DMS53 (cell line): ENCODE data around the gene NOSIP.

Experiments used
- DNase-seq: peaks from one replicate; lab custom pipeline; 2025; lab: John Stamatoyannopoulos, UW

Gene NOSIP

GRCh38 chr19:49546825-49547565, 33.4 kb downstream of the NOSIP start:
- DNase-seq, result peak; percentile 93

- DNase-seq, result no peak
Measured at GRCh38 chr19:49544154-49544553, 36.2 kb downstream of the NOSIP start.

- no peak for DNase-seq
Measured at GRCh38 chr19:49543032-49543431, 37.3 kb downstream of the NOSIP start.

DNA sequence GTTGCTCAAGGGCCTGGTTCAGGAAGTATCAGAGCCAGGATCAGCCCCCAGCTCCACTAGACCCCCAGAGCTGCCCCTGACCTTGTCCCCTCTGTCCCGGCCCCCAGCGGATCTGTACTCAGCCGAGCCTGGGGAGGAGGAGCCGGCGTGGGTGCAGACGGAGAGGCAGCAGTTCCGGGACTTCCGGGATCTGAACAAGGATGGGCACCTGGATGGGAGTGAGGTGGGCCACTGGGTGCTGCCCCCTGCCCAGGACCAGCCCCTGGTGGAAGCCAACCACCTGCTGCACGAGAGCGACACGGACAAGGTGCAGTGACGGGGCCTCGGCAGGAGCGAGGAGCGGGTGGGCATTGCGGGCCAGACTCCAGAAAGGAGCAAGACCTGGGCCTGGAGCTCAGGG, 37.9 kb downstream of the NOSIP start:
- DNase-seq, result no peak

GRCh38 chr19:49541914-49542313, 38.4 kb downstream of the NOSIP start:
- DNase-seq, result no peak

GRCh38 chr19:49539192-49539952, 41.0 kb downstream of the NOSIP start:
- DNase-seq, result no peak

GRCh38 chr19:49538643-49539042, 41.7 kb downstream of the NOSIP start:
- no peak for DNase-seq

DNA sequence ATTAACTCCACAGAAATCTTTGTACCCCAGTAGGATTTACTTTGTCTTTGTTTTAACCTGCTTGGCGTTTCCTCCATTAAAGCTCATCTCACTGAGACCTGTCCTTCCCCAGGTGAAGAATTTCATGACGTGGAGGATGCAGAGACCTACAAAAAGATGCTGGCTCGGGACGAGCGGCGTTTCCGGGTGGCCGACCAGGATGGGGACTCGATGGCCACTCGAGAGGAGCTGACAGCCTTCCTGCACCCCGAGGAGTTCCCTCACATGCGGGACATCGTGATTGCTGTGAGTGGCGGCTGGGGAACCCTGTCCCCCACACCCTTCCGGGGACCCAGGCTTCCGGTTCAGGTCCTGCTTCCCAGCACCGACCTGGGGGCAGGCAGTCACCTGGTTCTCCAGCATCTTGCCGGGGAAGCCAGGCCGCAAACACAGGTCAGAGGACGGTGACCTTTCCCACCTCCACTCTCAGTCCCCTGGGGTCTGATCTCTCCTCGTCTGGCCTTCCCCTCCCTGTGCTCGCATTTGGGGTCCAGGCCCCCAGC, 43.4 kb downstream of the NOSIP start:
- DNase-seq, result no peak

GRCh38 chr19:49534632-49535385, 45.5 kb downstream of the NOSIP start:
- no peak for DNase-seq

GRCh38 chr19:49533551-49534488, 46.5 kb downstream of the NOSIP start:
- DNase-seq, result peak; percentile 84

GRCh38 chr19:49530708-49531107, 49.6 kb downstream of the NOSIP start:
- DNase-seq, result no peak

- DNase-seq, result no peak
Measured at GRCh38 chr19:49528211-49528771, 52.1 kb downstream of the NOSIP start.

DNA sequence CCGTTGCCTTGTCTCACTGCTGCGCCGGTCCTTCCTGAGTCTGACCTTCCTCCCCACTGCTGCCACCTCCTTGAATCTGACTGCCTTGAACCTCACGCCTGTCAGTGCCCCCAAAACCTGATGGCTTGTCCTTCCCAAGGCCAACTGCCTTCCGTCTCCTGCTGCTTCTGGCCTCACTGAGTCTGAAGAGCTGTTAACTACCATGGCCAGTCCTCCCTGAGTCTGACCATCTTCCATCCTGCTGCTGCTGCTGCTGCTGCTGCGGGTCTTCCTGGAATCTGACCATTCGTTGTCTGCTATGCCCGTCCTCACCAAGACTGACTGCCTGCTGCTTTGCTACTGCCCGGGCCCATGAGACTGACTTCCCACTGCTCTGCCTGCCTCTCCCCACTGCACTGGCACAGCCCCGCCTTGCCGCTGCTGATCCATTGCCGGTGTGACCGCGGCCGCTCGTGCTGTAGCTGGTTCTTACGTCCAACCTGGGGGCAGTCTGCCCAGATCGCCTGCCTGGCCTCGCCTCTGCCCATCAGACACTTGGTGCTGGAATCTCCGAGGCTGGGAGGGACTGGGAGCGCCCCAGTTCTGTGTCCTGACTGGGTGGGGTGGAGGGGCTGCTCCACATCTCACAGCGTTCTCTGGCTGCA, 55.4 kb downstream of the NOSIP start:
- no peak for DNase-seq

DNA sequence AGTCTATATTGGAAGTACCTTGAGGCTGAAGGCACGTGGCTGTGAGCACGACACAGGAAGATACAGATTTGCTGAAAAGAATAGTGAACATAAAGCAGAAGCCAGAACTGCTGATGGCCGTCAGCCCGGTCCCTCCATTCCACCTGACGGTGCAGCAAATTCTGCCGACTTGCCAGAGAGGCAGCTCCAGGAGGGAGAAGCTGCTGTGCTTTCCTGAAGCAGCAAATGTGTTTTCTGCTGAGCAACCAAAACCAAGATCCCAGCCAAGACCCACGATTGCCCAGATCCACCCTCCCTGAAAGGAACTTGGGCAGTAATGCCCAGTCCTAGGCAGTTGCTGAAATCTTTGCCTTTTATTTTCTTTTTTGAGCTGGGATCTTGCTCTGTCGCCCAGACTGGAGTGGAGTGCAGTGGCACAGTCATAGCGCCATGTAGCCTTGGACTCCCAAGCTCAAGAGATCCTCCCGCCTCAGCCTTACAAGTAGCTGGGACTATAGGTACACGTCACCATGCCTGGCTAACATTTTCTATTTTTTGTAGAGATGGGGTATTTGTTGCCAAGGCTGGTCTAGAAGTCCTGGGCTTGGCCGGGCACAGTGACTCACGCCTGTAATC, 59.5 kb downstream of the NOSIP start:
- no peak for DNase-seq

DNA sequence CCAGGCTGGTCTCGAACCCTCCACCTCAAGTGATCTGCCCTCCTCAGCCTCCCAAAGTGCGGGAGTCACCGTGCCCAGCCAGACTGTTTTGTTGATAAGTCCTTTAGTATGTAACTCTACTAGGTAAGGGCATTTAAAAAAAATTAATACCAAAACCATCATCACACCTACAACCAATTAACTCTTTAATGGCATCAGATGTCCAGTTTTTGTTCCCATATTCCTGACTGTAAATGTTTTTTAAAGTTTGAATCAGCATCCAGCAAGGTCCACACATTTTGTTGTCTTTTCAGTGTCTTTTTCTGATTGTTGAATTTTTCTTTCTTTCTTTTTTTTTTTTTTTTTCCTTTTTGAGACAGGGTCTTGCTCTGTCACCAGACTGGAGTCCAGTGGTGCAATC, 62.3 kb downstream of the NOSIP start:
- DNase-seq, result no peak

DNA sequence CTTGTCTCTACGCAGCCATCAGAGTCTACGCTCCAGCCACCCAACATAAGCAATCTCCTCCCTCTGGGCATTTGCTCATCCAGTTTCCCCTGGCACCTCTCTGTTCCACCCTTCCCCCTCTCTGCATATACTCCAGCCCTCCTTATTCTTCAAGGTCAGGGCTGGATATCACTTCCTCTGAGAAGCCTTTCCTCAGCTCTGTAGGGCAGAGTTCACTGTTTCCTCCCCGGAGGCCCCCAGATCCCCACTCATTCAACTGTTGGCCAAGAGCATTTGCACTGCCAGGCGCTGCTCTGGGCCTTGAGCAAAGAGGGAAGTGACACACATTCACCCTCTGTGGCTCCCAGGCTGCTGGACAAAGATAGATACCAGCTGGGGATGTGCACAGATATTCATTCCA, 64.6 kb downstream of the NOSIP start:
- DNase-seq, result no peak

DNA sequence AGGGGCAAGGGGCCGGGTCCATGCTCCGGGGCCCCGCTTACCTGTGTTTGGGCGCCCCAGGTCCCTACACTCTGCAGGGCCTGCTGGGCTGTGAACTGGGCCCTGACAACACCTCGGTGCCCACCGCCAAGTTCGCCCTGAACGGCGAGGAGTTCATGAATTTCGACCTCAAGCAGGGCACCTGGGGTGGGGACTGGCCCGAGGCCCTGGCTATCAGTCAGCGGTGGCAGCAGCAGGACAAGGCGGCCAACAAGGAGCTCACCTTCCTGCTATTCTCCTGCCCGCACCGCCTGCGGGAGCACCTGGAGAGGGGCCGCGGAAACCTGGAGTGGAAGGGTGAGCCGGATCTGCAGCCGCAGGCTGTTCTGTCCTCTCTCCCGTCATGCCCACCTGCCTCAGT, 66.2 kb downstream of the NOSIP start:
- DNase-seq, result peak; percentile 38

DNA sequence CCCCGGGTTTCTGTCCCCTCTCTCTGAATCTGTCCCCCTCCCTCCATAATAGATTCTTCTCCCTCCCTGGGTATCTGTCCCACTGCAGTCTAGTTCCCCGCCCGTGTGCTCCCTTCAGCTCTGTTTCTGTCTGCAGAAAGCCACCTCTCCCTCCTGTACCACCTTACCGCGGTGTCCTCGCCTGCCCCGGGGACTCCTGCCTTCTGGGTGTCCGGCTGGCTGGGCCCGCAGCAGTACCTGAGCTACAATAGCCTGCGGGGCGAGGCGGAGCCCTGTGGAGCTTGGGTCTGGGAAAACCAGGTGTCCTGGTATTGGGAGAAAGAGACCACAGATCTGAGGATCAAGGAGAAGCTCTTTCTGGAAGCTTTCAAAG, 66.6 kb downstream of the NOSIP start:
- DNase-seq, result peak; percentile 38

DNA sequence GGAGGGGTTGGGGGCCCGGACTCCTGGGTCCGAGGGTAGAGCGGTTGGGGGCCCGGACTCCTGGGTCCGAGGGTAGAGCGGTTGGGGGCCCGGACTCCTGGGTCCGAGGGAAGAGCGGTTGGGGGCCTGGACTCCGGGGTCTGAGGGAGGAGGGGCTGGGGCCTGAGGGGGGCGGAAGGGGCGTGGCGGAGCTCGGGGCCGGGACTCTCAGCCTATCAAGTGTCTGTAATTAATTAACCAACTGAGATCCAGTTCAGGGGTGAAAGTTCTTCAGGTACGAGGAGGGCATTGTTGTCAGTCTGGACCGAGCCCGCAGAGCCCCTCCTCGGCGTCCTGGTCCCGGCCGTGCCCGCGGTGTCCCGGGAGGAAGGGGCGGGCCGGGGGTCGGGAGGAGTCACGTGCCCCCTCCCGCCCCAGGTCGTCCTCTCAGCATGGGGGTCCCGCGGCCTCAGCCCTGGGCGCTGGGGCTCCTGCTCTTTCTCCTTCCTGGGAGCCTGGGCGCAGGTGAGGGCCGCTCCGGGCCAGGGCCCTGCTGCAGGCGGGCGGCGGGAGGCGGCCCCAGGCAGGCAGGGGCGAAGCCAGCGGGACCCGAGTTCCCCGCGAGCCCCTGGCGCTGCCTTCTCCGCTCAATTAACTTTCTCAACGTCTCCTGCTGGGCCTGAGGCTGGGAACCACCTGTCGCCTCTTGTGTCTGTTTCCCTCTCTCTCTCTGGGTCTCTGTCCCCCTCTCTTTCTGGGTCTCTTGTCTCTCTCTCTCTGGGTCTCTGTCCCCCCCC, 67.2 kb downstream of the NOSIP start:
- peak; percentile 66 for DNase-seq
